Activated T-helper 1 cell treated with anti-CD3 and anti-CD28 coated beads, Interleukin-2, amount 50 U/mL, for 16 hours (primary cell): Measurements from ENCODE around the gene IL12RB2.

Experiments
- DNase-seq, 2 donors: peaks; one replicate each; pipeline ENCODE4 v3.0.0-alpha.2; 2020; ENCODE audit warnings: low read depth in 1 of 2, low spot score in 1 of 2

The IL12RB2 gene

GRCh38 chr1:67307251-67308060 lies at the start of gene IL12RB2:
TSS of gene IL12RB2 (plus strand) at chr1:67307873. CDS start at chr1:67320369, 12,496 bp downstream.
- peak in 1 of 2 donors; percentile 32 for DNase-seq

- no peak for DNase-seq
Measured at GRCh38 chr1:67261680-67262079, 46.0 kb upstream of the IL12RB2 start.

GRCh38 chr1:67262735-67263134 lies 44.9 kb upstream of the IL12RB2 start:
- DNase-seq = no peak

GRCh38 chr1:67264152-67264551 lies 43.5 kb upstream of the IL12RB2 start:
- DNase-seq = no peak

- DNase-seq = no peak
Measured at GRCh38 chr1:67264899-67265298, 42.8 kb upstream of the IL12RB2 start.

GRCh38 chr1:67269061-67269460 lies 38.6 kb upstream of the IL12RB2 start:
- no peak for DNase-seq

- no peak for DNase-seq
Measured at GRCh38 chr1:67270541-67270940, 37.1 kb upstream of the IL12RB2 start.

GRCh38 chr1:67273591-67273990 lies 34.1 kb upstream of the IL12RB2 start:
- DNase-seq = no peak

- no peak for DNase-seq
Measured at GRCh38 chr1:67274623-67275325, 32.9 kb upstream of the IL12RB2 start.

- DNase-seq = no peak
Measured at GRCh38 chr1:67280696-67281095, 27.0 kb upstream of the IL12RB2 start.

- no peak for DNase-seq
Measured at GRCh38 chr1:67281244-67281643, 26.4 kb upstream of the IL12RB2 start.

GRCh38 chr1:67285780-67286488 lies 21.7 kb upstream of the IL12RB2 start:
- DNase-seq = no peak

GRCh38 chr1:67290236-67290635 lies 17.4 kb upstream of the IL12RB2 start:
- no peak for DNase-seq

GRCh38 chr1:67294836-67295617 lies 12.6 kb upstream of the IL12RB2 start:
- DNase-seq = no peak

- no peak for DNase-seq
Measured at GRCh38 chr1:67298762-67299161, 8.9 kb upstream of the IL12RB2 start.

GRCh38 chr1:67299296-67299695 lies 8.4 kb upstream of the IL12RB2 start:
- DNase-seq = no peak

- no peak for DNase-seq
Measured at GRCh38 chr1:67300561-67300960, 7.1 kb upstream of the IL12RB2 start.

GRCh38 chr1:67304023-67304422 lies 3.6 kb upstream of the IL12RB2 start:
- no peak for DNase-seq

GRCh38 chr1:67306547-67306946 lies 1.1 kb upstream of the IL12RB2 start:
- no peak for DNase-seq

- no peak for DNase-seq
Measured at GRCh38 chr1:67308136-67308535, 463 bp downstream of the IL12RB2 start.

GRCh38 chr1:67312615-67313014 lies 4.9 kb downstream of the IL12RB2 start:
- DNase-seq = no peak
